Keratinocyte (primary cell): ENCODE measurements around the gene NTN1. TPM values are rescaled to one million over a fixed set of nuclear protein-coding genes. Genes with fewer than 3 reads are reported as not detected.

Source experiments
- DNase-seq: peaks from one replicate; pipeline ENCODE4 v3.0.0-alpha.2; 2011; ENCODE audit warnings: low read depth, missing footprints, low spot score
- FAIRE-seq: peaks from 2 replicates; lab custom pipeline; 2011; peaks lifted over from hg19 to GRCh38; lab: Jason Lieb, UNC
- H2AFZ ChIP-seq: 2 replicates; pipeline ENCODE4 v1.6.0; 2012; ENCODE audit warnings: low read length, control low read depth, inconsistent platforms; ENCODE audit not compliant: control insufficient read depth
- H3K27ac ChIP-seq: 2 replicates; pipeline ENCODE4 v1.5.1; 2011; ENCODE audit warnings: low read length; ENCODE audit not compliant: control insufficient read depth, insufficient read depth
- H3K27me3 ChIP-seq: 3 replicates; pipeline ENCODE4 v1.6.0; 2011; ENCODE audit warnings: low read length; ENCODE audit not compliant: control insufficient read depth, insufficient read depth; ENCODE audit errors: extremely low read depth
- H3K36me3 ChIP-seq, 2 experiments: 2 replicates in 1 of 2; 3 replicates in 1 of 2; pipeline ENCODE4 v1.5.1; 2011; ENCODE audit warnings: low read length in 2 of 2, mild to moderate bottlenecking in 1 of 2; ENCODE audit not compliant: control insufficient read depth in 2 of 2, insufficient read depth in 2 of 2; ENCODE audit errors: extremely low read depth in 1 of 2
- H3K4me1 ChIP-seq: 3 replicates; pipeline ENCODE4 v1.5.1; 2011; ENCODE audit warnings: low read length; ENCODE audit not compliant: control insufficient read depth, insufficient read depth; ENCODE audit errors: extremely low read depth
- H3K4me2 ChIP-seq: 3 replicates; pipeline ENCODE4 v1.6.0; 2011; ENCODE audit warnings: low read depth, low read length; ENCODE audit not compliant: control insufficient read depth, insufficient read depth; ENCODE audit errors: extremely low read depth
- H3K4me3 ChIP-seq, 3 experiments: fragments of 200-600 bp in 1 of 3; sonication (generic) in 1 of 3; 2 replicates in 2 of 3; 3 replicates in 1 of 3; pipeline ENCODE4 v1.5.1; 2011 to 2016; ENCODE audit warnings: low read length in 3 of 3, mild to moderate bottlenecking in 3 of 3, control low read depth in 2 of 3, inconsistent platforms in 1 of 3, low read depth in 1 of 3, mixed read lengths in 1 of 3, mixed run types in 1 of 3, moderate library complexity in 1 of 3; ENCODE audit not compliant: control insufficient read depth in 2 of 3, insufficient read depth in 2 of 3; ENCODE audit errors: extremely low read depth in 1 of 3
- H3K79me2 ChIP-seq: 2 replicates; pipeline ENCODE4 v1.6.0; 2012; ENCODE audit warnings: low read length; ENCODE audit not compliant: control insufficient read depth, insufficient read depth
- H3K9ac ChIP-seq: 3 replicates; pipeline ENCODE4 v1.6.0; 2011; ENCODE audit warnings: low read length; ENCODE audit not compliant: control insufficient read depth, insufficient read depth; ENCODE audit errors: extremely low read depth
- H3K9me1 ChIP-seq: 3 replicates; pipeline ENCODE4 v1.6.0; 2011; ENCODE audit warnings: low read length; ENCODE audit not compliant: control insufficient read depth, insufficient read depth; ENCODE audit errors: extremely low read depth
- H3K9me3 ChIP-seq: 2 replicates; pipeline ENCODE4 v1.5.1; 2012; ENCODE audit warnings: low read depth, low read length; ENCODE audit not compliant: control insufficient read depth
- H4K20me1 ChIP-seq: 3 replicates; pipeline ENCODE4 v1.6.0; 2011; ENCODE audit warnings: low read length; ENCODE audit not compliant: control insufficient read depth, insufficient read depth; ENCODE audit errors: extremely low read depth
- EZH2 ChIP-seq: IDR thresholded peaks from one replicate; pipeline ENCODE4 v1.6.1; 2012; ENCODE audit warnings: inconsistent platforms, mild to moderate bottlenecking, low read length, moderate library complexity
- dilution Hi-C: fragments of 300-500 bp; cut with MboI; formaldehyde crosslinking; loops from one replicate; pipeline ENCODE4 v1.7.0; 2020; ENCODE audit warnings: low sequenced_read_pairs; ENCODE audit not compliant: extremely low pct_ligation_motif_present
- polyA plus RNA-seq, 5 experiments: library from polyadenylated mRNA; depleted of rRNA in 3 of 5; stranded (reverse) in 3 of 5; stranded (forward) in 1 of 5; unstranded in 1 of 5; fragments of >200 nt; gene quantifications; 1 replicate in 1 of 5; 2 replicates in 3 of 5; 3 replicates in 1 of 5; pipeline versions ENCODE4 v1.2.1 to v1.2.3, GENCODE V29; 2011 to 2012; ENCODE audit warnings: missing spikeins in 2 of 5, low read depth in 1 of 5, low replicate concordance in 1 of 5
- TF ChIP-seq, protein P1 (sequence below), 3 experiments: IDR thresholded peaks in 1 of 3; conservative IDR thresholded peaks in 1 of 3; optimal IDR thresholded peaks in 1 of 3; 2 replicates in 2 of 3; 3 replicates in 1 of 3; pipeline versions ENCODE3 to v1.5.1; 2011; ENCODE audit warnings: low read length in 3 of 3, mild to moderate bottlenecking in 3 of 3, moderate library complexity in 2 of 3, control low read depth in 1 of 3, inconsistent platforms in 1 of 3; ENCODE audit not compliant: insufficient read depth in 2 of 3; ENCODE audit errors: extremely low read depth in 1 of 3

NTN1 gene
- polyA plus RNA-seq, 1 donor (not counting 4 experiments of a cell fraction or from before 2014, with no cell fraction given), result 0.10 TPM

DNA sequence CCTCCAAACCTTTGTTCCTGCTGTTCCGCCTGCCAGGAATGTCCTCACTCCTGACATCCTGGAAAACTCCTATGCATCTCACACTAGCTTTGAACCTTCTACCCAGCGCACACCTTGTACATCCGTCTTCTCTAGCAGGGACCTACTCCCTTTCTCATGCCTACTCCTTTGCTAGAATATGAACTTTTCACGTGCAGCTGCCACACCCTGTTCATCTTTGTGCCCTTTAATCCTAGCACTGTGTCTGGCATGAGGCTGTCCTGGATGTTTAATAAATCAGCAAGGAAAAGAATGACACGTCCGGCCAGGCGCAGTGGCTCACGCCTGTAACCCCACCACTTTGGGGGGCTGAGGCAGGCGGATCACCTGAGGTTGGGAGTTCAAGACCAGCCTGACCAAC lies 111.0 kb downstream of the NTN1 start:
- Histone ChIP-seq H3K4me3 (no peak overlapping the region), H3K4me1 (no peaks in the 10 kb centered on the region), H3K9me1 (no peaks in the 10 kb centered on the region), H3K27me3 (no peaks in the 10 kb centered on the region), H3K9me3 (no peaks in the 10 kb centered on the region), H3K4me2 (no peak overlapping the region), H2AFZ (no peak overlapping the region), H3K9ac (no peak overlapping the region), H3K36me3 (no peaks in the 10 kb centered on the region), H3K79me2 (no peaks in the 10 kb centered on the region), H4K20me1 (no peaks in the 10 kb centered on the region), H3K27ac (no peak overlapping the region)
- dilution Hi-C loops, result no loop called here
- DNase-seq (no peak), FAIRE-seq (no peak)
- TF ChIP-seq, protein P1, sequence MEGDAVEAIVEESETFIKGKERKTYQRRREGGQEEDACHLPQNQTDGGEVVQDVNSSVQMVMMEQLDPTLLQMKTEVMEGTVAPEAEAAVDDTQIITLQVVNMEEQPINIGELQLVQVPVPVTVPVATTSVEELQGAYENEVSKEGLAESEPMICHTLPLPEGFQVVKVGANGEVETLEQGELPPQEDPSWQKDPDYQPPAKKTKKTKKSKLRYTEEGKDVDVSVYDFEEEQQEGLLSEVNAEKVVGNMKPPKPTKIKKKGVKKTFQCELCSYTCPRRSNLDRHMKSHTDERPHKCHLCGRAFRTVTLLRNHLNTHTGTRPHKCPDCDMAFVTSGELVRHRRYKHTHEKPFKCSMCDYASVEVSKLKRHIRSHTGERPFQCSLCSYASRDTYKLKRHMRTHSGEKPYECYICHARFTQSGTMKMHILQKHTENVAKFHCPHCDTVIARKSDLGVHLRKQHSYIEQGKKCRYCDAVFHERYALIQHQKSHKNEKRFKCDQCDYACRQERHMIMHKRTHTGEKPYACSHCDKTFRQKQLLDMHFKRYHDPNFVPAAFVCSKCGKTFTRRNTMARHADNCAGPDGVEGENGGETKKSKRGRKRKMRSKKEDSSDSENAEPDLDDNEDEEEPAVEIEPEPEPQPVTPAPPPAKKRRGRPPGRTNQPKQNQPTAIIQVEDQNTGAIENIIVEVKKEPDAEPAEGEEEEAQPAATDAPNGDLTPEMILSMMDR (optimal IDR thresholded peaks at IDR 0.05 in 1 of 3, IDR thresholded peaks at IDR 0.05 in 1 of 3, conservative IDR thresholded peaks at IDR 0.05 in 1 of 3; ENCODE audit: extremely low read depth in 1 of 3, insufficient read depth in 2 of 3, low read length in 3 of 3), result no peak
- TF ChIP-seq EZH2, result no peak

DNA sequence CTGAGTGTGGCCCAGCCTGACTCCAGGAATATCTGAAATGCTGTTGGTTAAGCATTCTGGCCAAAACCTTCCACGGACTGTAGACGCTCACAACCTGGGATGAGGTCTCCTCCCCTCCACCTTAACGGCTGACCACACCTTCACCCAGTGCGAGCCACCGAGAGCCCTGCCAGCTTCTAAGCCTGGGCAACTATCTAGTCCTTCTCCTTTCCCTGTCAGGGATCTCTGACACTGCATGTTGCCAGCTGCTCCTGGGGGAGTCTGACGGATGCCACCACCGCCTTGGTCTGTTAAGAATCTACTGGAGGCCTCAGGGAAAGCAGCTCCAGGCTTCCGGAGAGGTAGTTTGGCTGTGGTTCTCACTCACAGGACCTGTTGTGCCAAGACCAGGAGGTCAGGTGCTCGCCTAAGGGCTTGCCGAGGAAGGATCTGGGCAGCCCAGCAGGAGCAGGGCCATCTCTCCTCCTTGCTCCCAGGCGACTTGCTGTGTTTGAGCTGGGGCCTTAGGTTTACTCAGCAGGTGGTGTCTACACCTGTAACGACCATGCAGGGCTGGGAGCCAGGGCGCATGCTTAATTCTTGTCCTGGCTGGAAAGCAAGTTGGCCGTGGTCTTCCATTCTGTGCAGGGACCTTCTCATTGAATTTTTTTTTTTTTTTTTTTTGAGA lies 111.8 kb downstream of the NTN1 start:
- Histone ChIP-seq H3K4me3 (no peak overlapping the region), H3K9ac (no peak overlapping the region), H3K9me1 (no peaks in the 10 kb centered on the region), H3K4me1 (no peaks in the 10 kb centered on the region), H3K9me3 (no peaks in the 10 kb centered on the region), H3K36me3 (no peaks in the 10 kb centered on the region), H3K27me3 (no peaks in the 10 kb centered on the region), H3K4me2 (no peak overlapping the region), H3K79me2 (no peaks in the 10 kb centered on the region), H2AFZ (no peak overlapping the region), H4K20me1 (no peaks in the 10 kb centered on the region), H3K27ac (no peak overlapping the region)
- dilution Hi-C loops, result no loop called here
- TF ChIP-seq, protein P1 (optimal IDR thresholded peaks at IDR 0.05 in 1 of 3, IDR thresholded peaks at IDR 0.05 in 1 of 3, conservative IDR thresholded peaks at IDR 0.05 in 1 of 3; ENCODE audit: extremely low read depth in 1 of 3, insufficient read depth in 2 of 3, low read length in 3 of 3), result no peak
- no peak for TF ChIP-seq EZH2
- DNase-seq (no peak), FAIRE-seq (no peak)
